HCT116 (cell line): ENCODE results near the gene CD248. TPM values are rescaled to one million over a fixed set of nuclear protein-coding genes. Genes with fewer than 3 reads are reported as not detected.

ENCODE experiments used
- ATAC-seq: fragments of 200-7000 bp; cut with Tn5 transposase; 2 replicates; pipeline ENCODE4 v1.9.1; 2020; ENCODE audit warnings: mild to moderate bottlenecking, moderate library complexity
- BruUV-seq: library from RNA; stranded (reverse); fragments of 400-500 nt; replicated peaks from 2 replicates; lab custom pipeline; 2021; lab: Mats Ljungman, UMichigan
- CTCF ChIA-PET: fragments of 300-600 bp; sonication (Branson Sonifier 250); formaldehyde crosslinking; loops from one replicate; lab custom pipeline; 2021; ENCODE audit warnings: antibody characterized with exemption; lab: Charles Lee
- POLR2A ChIA-PET: fragments of 300-600, 350-600 bp; sonication (Branson Sonifier 250); formaldehyde crosslinking; loops from one replicate; lab custom pipeline; 2021; ENCODE audit warnings: antibody characterized with exemption; lab: Charles Lee
- RAD21 ChIA-PET, 2 experiments: fragments of 300-600 bp; sonication (Branson Sonifier 250); formaldehyde crosslinking; loops; one replicate each; lab custom pipeline; 2023; ENCODE audit warnings: low total read pairs in 2 of 2; ENCODE audit not compliant: uncharacterized antibody in 2 of 2, unreplicated experiment in 2 of 2, low non-redundant PET in 1 of 2; lab: Charles Lee
- DNase-seq: peaks from one replicate; pipeline ENCODE4 v3.0.0-alpha.2; 2010; ENCODE audit warnings: low read depth, low spot score
- H2AFZ ChIP-seq: fragments of 200-600 bp; shearing (Covaris generic), sonication (generic); 2 replicates; pipeline ENCODE4 v1.6.1; 2017; ENCODE audit warnings: low read depth, mixed run types, mixed read lengths, antibody characterized with exemption, low read length; ENCODE audit not compliant: poor library complexity, severe bottlenecking
- H3K27ac ChIP-seq: 2 replicates; pipeline ENCODE4 v1.5.1; 2012; ENCODE audit warnings: low read depth, low read length
- H3K27me3 ChIP-seq: fragments of 200-600 bp; sonication (generic); 2 replicates; pipeline ENCODE4 v1.6.1; 2016; ENCODE audit warnings: mixed run types, low read length, mixed read lengths; ENCODE audit not compliant: insufficient read depth
- H3K36me3 ChIP-seq, 2 experiments: fragments of 200-500 bp in 1 of 2; fragments of 200-600 bp in 1 of 2; sonication (Bioruptor generic) in 1 of 2; sonication (generic) in 1 of 2; 2 replicates each; pipeline versions ENCODE4 v1.5.1 to v1.6.1; 2014 to 2016; ENCODE audit warnings: low read length in 2 of 2, inconsistent platforms in 1 of 2, mixed read lengths in 1 of 2, mixed run types in 1 of 2; ENCODE audit not compliant: insufficient read depth in 2 of 2, control insufficient read depth in 1 of 2
- H3K4me1 ChIP-seq, 2 experiments: fragments of 200-600 bp in 1 of 2; sonication (generic) in 1 of 2; 2 replicates each; pipeline versions ENCODE4 v1.5.1 to v1.6.1; 2012 to 2017; ENCODE audit warnings: low read length in 2 of 2, inconsistent platforms in 1 of 2, mild to moderate bottlenecking in 1 of 2, mixed read lengths in 1 of 2, mixed run types in 1 of 2, moderate library complexity in 1 of 2; ENCODE audit not compliant: insufficient read depth in 2 of 2, control insufficient read depth in 1 of 2
- H3K4me2 ChIP-seq: fragments of 200-600 bp; sonication (generic); 2 replicates; pipeline ENCODE4 v1.6.1; 2017; ENCODE audit warnings: mixed run types, low read length, mixed read lengths
- H3K4me3 ChIP-seq, 2 experiments: fragments of 200-600 bp in 1 of 2; sonication (generic) in 1 of 2; replicated peaks in 1 of 2; 2 replicates each; pipeline ENCODE4 v1.5.1; 2011 to 2016; ENCODE audit warnings: low read length in 2 of 2, control low read depth in 1 of 2, low read depth in 1 of 2, mild to moderate bottlenecking in 1 of 2, mixed read lengths in 1 of 2, mixed run types in 1 of 2
- H3K79me2 ChIP-seq: fragments of 200-600 bp; sonication (generic); 2 replicates; pipeline ENCODE4 v1.6.1; 2017; ENCODE audit warnings: mild to moderate bottlenecking, mixed run types, low read length, moderate library complexity, mixed read lengths; ENCODE audit not compliant: insufficient read depth
- H3K9ac ChIP-seq: fragments of 200-600 bp; sonication (generic); 2 replicates; pipeline ENCODE4 v1.6.1; 2016; ENCODE audit warnings: low read length, mixed read lengths
- H3K9me2 ChIP-seq: fragments of 200-600 bp; sonication (generic), shearing (Covaris generic); 2 replicates; pipeline ENCODE4 v1.6.1; 2017; ENCODE audit warnings: mixed run types, mild to moderate bottlenecking, moderate library complexity; ENCODE audit not compliant: insufficient read depth
- H3K9me3 ChIP-seq, 2 experiments: fragments of 200-500 bp in 1 of 2; fragments of 200-600 bp in 1 of 2; sonication (Bioruptor generic) in 1 of 2; sonication (generic) in 1 of 2; 2 replicates each; pipeline ENCODE4 v1.6.1; 2014 to 2017; ENCODE audit warnings: low read length in 2 of 2, mixed read lengths in 2 of 2, inconsistent platforms in 1 of 2, low read depth in 1 of 2, mild to moderate bottlenecking in 1 of 2, mixed run types in 1 of 2, moderate library complexity in 1 of 2; ENCODE audit not compliant: control insufficient read depth in 1 of 2, insufficient read depth in 1 of 2
- H4K20me1 ChIP-seq: fragments of 200-600 bp; sonication (generic), shearing (Covaris generic); 2 replicates; pipeline ENCODE4 v1.6.1; 2017; ENCODE audit warnings: mixed run types, mild to moderate bottlenecking, moderate library complexity; ENCODE audit not compliant: insufficient read depth
- CBX3 ChIP-seq: IDR thresholded peaks from 2 replicates; pipeline ENCODE4 v1.6.1; 2012; ENCODE audit warnings: low read depth
- CEBPB ChIP-seq: IDR thresholded peaks from 2 replicates; pipeline ENCODE4 v1.6.1; 2012; ENCODE audit warnings: low read depth
- EGR1 ChIP-seq: IDR thresholded peaks from 2 replicates; pipeline ENCODE4 v1.6.1; 2012; ENCODE audit warnings: low read depth
- ELF1 ChIP-seq: IDR thresholded peaks from 2 replicates; pipeline ENCODE4 v1.6.1; 2012; ENCODE audit warnings: low read depth, borderline replicate concordance
- EZH2phosphoT487 ChIP-seq: fragments of 200-600 bp; IDR thresholded peaks from 2 replicates; pipeline ENCODE4 v1.6.1; 2018; ENCODE audit warnings: antibody characterized with exemption, borderline replicate concordance
- FOSL1 ChIP-seq: IDR thresholded peaks from 2 replicates; pipeline ENCODE4 v1.6.1; 2012; ENCODE audit warnings: low read depth
- JUND ChIP-seq: IDR thresholded peaks from 2 replicates; pipeline ENCODE4 v1.6.1; 2012
- POLR2A ChIP-seq: IDR thresholded peaks from 2 replicates; pipeline ENCODE4 v1.7.0; 2011; ENCODE audit warnings: borderline replicate concordance; ENCODE audit not compliant: insufficient read depth, insufficient read length; ENCODE audit errors: extremely low read depth
- POLR2AphosphoS5 ChIP-seq: IDR thresholded peaks from 2 replicates; pipeline ENCODE4 v1.6.1; 2011; ENCODE audit warnings: mild to moderate bottlenecking, low read depth, low read length, moderate library complexity
- RAD21 ChIP-seq: IDR thresholded peaks from 2 replicates; pipeline ENCODE4 v1.6.1; 2012; ENCODE audit warnings: low read depth, mild to moderate bottlenecking
- SIN3A ChIP-seq: IDR thresholded peaks from 2 replicates; pipeline ENCODE4 v1.6.1; 2012; ENCODE audit warnings: low read depth
- SRF ChIP-seq: IDR thresholded peaks from 2 replicates; pipeline ENCODE4 v1.6.1; 2012; ENCODE audit warnings: low read depth
- TCF7L2 ChIP-seq: IDR thresholded peaks from 2 replicates; pipeline ENCODE4 v1.7.0; 2011; ENCODE audit warnings: borderline replicate concordance, inconsistent platforms; ENCODE audit not compliant: insufficient read depth, insufficient read length; ENCODE audit errors: extremely low read depth
- YY1 ChIP-seq: IDR thresholded peaks from 2 replicates; pipeline ENCODE4 v1.6.1; 2011; ENCODE audit warnings: low read length, low read depth, moderate library complexity, mild to moderate bottlenecking; ENCODE audit not compliant: insufficient replicate concordance; ENCODE audit errors: extremely low read depth
- ZBTB33 ChIP-seq: IDR thresholded peaks from 2 replicates; pipeline ENCODE4 v1.6.1; 2011; ENCODE audit warnings: mild to moderate bottlenecking, low read length, moderate library complexity; ENCODE audit not compliant: insufficient replicate concordance; ENCODE audit errors: extremely low read depth
- ZNF274 ChIP-seq: fragments of 200-500 bp; sonication (Bioruptor generic); IDR thresholded peaks from 2 replicates; pipeline ENCODE4 v1.6.1; 2014; ENCODE audit warnings: mild to moderate bottlenecking, low read depth, low read length, inconsistent platforms
- intact Hi-C: fragments of 100-400 bp; cut with micrococcal nuclease; formaldehyde crosslinking; loops from 2 replicates; pipeline ENCODE4 v1.10.0; 2022
- total RNA-seq: library from RNA; stranded (reverse); gene quantifications from one replicate; pipeline ENCODE4 v1.2.1, GENCODE V29; 2021; ENCODE audit not compliant: unreplicated experiment
- TF ChIP-seq, protein P1 (sequence below): IDR thresholded peaks from 2 replicates; pipeline ENCODE4 v1.6.1; 2012

CD248 gene
- total RNA-seq, 1 experiment from 2014 or later: 0.32 TPM

GRCh38 chr11:66349084-66349386 is 32.2 kb upstream of the CD248 start:
- peaks cover 10 to 28% of the 10 kb centered on the region in 2 experiments for H3K4me1 ChIP-seq
- no peak for TF ChIP-seq SRF
- TF ChIP-seq TCF7L2: no peak
- TF ChIP-seq ELF1: no peak
- no peak for TF ChIP-seq CBX3
- TF ChIP-seq, protein P1, sequence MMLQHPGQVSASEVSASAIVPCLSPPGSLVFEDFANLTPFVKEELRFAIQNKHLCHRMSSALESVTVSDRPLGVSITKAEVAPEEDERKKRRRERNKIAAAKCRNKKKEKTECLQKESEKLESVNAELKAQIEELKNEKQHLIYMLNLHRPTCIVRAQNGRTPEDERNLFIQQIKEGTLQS: no peak
- TF ChIP-seq ZNF274: no peak
- no peak for TF ChIP-seq YY1
- no peak for TF ChIP-seq JUND
- ChIA-PET RAD21 (no interaction called here), POLR2A (no interaction called here), CTCF (interaction anchor here (1.0 to 2.0 kb wide), 2 partner anchors 15 to 37 kb away, joined by 3 to 5 read pairs; no protein-coding TSS in a partner anchor)
- peak overlapping the region; percentile 85; the same call in 1 of the 2 replicates for H3K4me2 ChIP-seq
- H3K9me3 ChIP-seq: no peaks in the 10 kb centered on the region
- H3K27me3 ChIP-seq: no peaks in the 10 kb centered on the region
- H3K27ac ChIP-seq: no peak overlapping the region
- peaks cover 7% of the 10 kb centered on the region for H3K79me2 ChIP-seq
- H3K36me3 ChIP-seq: no peaks in the 10 kb centered on the region; a peak in 1 of 4 replicates
- no peak overlapping the region for H2AFZ ChIP-seq
- intact Hi-C loops: no loop called here
- BruUV-seq: no TSS peak
- DNase-seq (no peak), ATAC-seq (no peak)
- H4K20me1 ChIP-seq: no peaks in the 10 kb centered on the region
- H3K4me3 ChIP-seq: no peak overlapping the region
- H3K9ac ChIP-seq: no peak overlapping the region
- no peaks in the 10 kb centered on the region for H3K9me2 ChIP-seq

DNA sequence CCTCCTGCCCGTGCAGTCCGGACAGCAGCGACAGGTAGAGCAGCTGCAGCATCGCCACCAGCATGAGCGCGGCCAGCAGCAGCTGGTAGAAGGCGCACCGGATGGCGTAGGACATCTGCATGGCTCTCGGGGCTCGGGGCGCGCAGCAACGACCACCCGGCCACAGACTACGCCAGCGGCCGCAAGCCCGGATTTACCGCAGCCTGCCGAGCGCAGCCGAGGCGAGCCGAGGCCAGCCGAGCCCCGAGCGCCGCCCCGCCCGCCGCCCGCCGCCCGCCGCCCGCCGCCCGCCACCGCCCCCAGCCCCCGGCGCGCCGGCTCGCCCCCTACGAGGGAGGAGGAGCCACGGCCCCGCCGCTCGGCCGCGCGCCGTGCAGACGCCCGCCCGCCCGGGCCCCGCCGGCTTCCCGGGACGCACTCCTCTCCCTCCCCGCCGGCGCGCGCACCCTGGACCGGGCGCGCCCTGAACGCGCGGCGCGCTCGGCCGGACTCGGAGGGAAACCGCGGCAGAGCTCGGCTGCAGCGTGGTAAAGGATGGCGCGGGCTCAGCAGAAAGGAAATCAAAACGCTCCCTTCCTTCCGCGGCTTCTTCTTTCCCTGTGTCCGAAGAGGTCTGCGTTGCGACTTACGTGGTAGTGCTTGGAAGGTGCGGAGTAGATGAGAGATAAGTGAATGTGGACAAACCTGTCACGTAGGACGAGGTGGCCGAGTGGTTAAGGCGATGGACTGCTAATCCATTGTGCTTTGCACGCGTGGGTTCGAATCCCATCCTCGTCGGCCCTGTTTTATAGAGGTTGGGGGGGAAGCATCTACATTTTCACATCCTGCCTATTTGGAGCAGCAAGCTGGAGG is 30.8 kb upstream of the CD248 start, which contains the start of gene B4GAT1:
Gene B4GAT1 (minus strand): TSS at position 205 of the 852 bp plus-strand sequence. CDS start 84 bp downstream, at position 121.
- H3K4me1 ChIP-seq: peaks cover 14 to 37% of the 10 kb centered on the region in 2 experiments
- H3K4me2 ChIP-seq: peak within 1 kb of the TSS; percentile 85
- ChIA-PET RAD21 (no interaction called here), POLR2A (no interaction called here), CTCF (interaction anchor here (0.7 to 1.0 kb wide), 2 partner anchors 36 to 41 kb away, joined by 3 to 6 read pairs; no protein-coding TSS in a partner anchor)
- peak within 1 kb of the TSS; percentile 63 for H3K9ac ChIP-seq
- peak; percentile 85 for DNase-seq
- no peak within 1 kb of the TSS for H2AFZ ChIP-seq
- no peaks in the 10 kb centered on the region for H3K9me2 ChIP-seq
- no TSS peak for BruUV-seq
- H3K4me3 ChIP-seq: peak within 1 kb of the TSS; percentile 52 to 65
- ATAC-seq: peak; percentile 76
- no peaks in the 10 kb centered on the region; a peak in 1 of 4 replicates for H3K36me3 ChIP-seq
- H4K20me1 ChIP-seq: no peaks in the 10 kb centered on the region
- peaks cover 21% of the 10 kb centered on the region for H3K79me2 ChIP-seq
- no peaks in the 10 kb centered on the region for H3K27me3 ChIP-seq
- intact Hi-C loops: no loop called here
- peak within 1 kb of the TSS; percentile 78 for H3K27ac ChIP-seq
- H3K9me3 ChIP-seq: no peaks in the 10 kb centered on the region
- TF ChIP-seq POLR2A (no peak), SIN3A (no peak), FOSL1 (no peak), EGR1 (no peak), EZH2phosphoT487 (no peak), YY1 (peak; percentile 39), ELF1 (no peak), CBX3 (peak; percentile 94), TCF7L2 (no peak), RAD21 (no peak), JUND (no peak), ZBTB33 (peak; percentile 23), ZNF274 (no peak), CEBPB (no peak), SRF (no peak), POLR2AphosphoS5 (peak; percentile 54; the same call in 1 of the 2 replicates)
- TF ChIP-seq, protein P1: peak; percentile 100; the same call in 1 of the 2 replicates
